MM.1S (cell line): ENCODE measurements around the gene PLEKHA5.

ENCODE experiments used
- DNase-seq: peaks from one replicate; pipeline ENCODE4 v3.0.0-alpha.2; 2015
- H2AFZ ChIP-seq: fragments of 300-600 bp; sonication (generic); 2 replicates; pipeline ENCODE4 v1.6.0; 2016; ENCODE audit warnings: antibody characterized with exemption, low read length
- H3F3A ChIP-seq: fragments of 300-600 bp; sonication (generic); 2 replicates; pipeline ENCODE4 v1.6.1; 2016; ENCODE audit warnings: mild to moderate bottlenecking, antibody characterized with exemption, low read length, moderate library complexity, mixed read lengths; ENCODE audit not compliant: insufficient read depth
- H3K27ac ChIP-seq: fragments of 300-600 bp; sonication (generic); 2 replicates; pipeline ENCODE4 v1.5.1; 2016; ENCODE audit warnings: mild to moderate bottlenecking, low read length
- H3K27me3 ChIP-seq: fragments of 300-600 bp; sonication (generic); replicated peaks from 2 replicates; pipeline ENCODE4 v1.6.0; 2016; ENCODE audit warnings: low read length; ENCODE audit not compliant: insufficient read depth
- H3K36me3 ChIP-seq: fragments of 300-600 bp; sonication (generic); replicated peaks from 2 replicates; pipeline ENCODE4 v1.6.1; 2016; ENCODE audit warnings: mild to moderate bottlenecking, low read length, mixed read lengths; ENCODE audit not compliant: insufficient read depth
- H3K4me1 ChIP-seq: fragments of 300-600 bp; sonication (generic); 2 replicates; pipeline ENCODE4 v1.6.1; 2016; ENCODE audit warnings: low read length, mixed read lengths
- H3K4me2 ChIP-seq: fragments of 300-600 bp; sonication (generic); 2 replicates; pipeline ENCODE4 v1.6.0; 2016; ENCODE audit warnings: low read depth, low read length
- H3K4me3 ChIP-seq: fragments of 300-600 bp; sonication (generic); 2 replicates; pipeline ENCODE4 v1.5.1; 2016; ENCODE audit warnings: low read length, mixed read lengths
- H3K79me2 ChIP-seq: fragments of 300-600 bp; sonication (generic); 2 replicates; pipeline ENCODE4 v1.6.1; 2016; ENCODE audit warnings: mixed run types, low read length, mixed read lengths
- H3K9ac ChIP-seq: fragments of 300-600 bp; sonication (generic); 2 replicates; pipeline ENCODE4 v1.6.1; 2016; ENCODE audit warnings: low read length, mixed read lengths
- H3K9me2 ChIP-seq: fragments of 300-600 bp; sonication (generic); replicated peaks from 2 replicates; pipeline ENCODE4 v1.6.1; 2016; ENCODE audit warnings: mild to moderate bottlenecking, low read length, mixed read lengths; ENCODE audit not compliant: insufficient read depth
- H3K9me3 ChIP-seq: fragments of 300-600 bp; sonication (generic); replicated peaks from 2 replicates; pipeline ENCODE4 v1.6.1; 2016; ENCODE audit warnings: mild to moderate bottlenecking, low read length, mixed read lengths; ENCODE audit not compliant: insufficient read depth
- H4K20me1 ChIP-seq: fragments of 300-600 bp; sonication (generic); 2 replicates; pipeline ENCODE4 v1.6.1; 2016; ENCODE audit warnings: mild to moderate bottlenecking, low read length, moderate library complexity, mixed read lengths; ENCODE audit not compliant: insufficient read depth
- EZH2 ChIP-seq: fragments of 300-600 bp; sonication (generic); optimal IDR thresholded peaks from 2 replicates; pipeline ENCODE3; 2017; ENCODE audit warnings: low read depth, mild to moderate bottlenecking, antibody characterized with exemption, low read length, mixed read lengths
- EZH2phosphoT487 ChIP-seq: fragments of 300-600 bp; sonication (generic); IDR thresholded peaks from 2 replicates; pipeline ENCODE4 v1.6.1; 2018; ENCODE audit warnings: antibody characterized with exemption, low read length
- TF ChIP-seq, protein P1 (sequence below): fragments of 300-600 bp; sonication (generic); IDR thresholded peaks from 2 replicates; pipeline ENCODE4 v1.5.1; 2016; ENCODE audit warnings: antibody characterized with exemption, low read length, mixed read lengths

Gene PLEKHA5

GRCh38 chr12:19093218-19093617, 36.3 kb upstream of the PLEKHA5 start:
- no peaks in the 10 kb centered on the region for H3F3A ChIP-seq
- no peak for TF ChIP-seq EZH2phosphoT487
- TF ChIP-seq, protein P1, sequence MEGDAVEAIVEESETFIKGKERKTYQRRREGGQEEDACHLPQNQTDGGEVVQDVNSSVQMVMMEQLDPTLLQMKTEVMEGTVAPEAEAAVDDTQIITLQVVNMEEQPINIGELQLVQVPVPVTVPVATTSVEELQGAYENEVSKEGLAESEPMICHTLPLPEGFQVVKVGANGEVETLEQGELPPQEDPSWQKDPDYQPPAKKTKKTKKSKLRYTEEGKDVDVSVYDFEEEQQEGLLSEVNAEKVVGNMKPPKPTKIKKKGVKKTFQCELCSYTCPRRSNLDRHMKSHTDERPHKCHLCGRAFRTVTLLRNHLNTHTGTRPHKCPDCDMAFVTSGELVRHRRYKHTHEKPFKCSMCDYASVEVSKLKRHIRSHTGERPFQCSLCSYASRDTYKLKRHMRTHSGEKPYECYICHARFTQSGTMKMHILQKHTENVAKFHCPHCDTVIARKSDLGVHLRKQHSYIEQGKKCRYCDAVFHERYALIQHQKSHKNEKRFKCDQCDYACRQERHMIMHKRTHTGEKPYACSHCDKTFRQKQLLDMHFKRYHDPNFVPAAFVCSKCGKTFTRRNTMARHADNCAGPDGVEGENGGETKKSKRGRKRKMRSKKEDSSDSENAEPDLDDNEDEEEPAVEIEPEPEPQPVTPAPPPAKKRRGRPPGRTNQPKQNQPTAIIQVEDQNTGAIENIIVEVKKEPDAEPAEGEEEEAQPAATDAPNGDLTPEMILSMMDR = no peak
- TF ChIP-seq EZH2 = no peak

GRCh38 chr12:19095331-19095730, 34.2 kb upstream of the PLEKHA5 start:
- H3K27me3 ChIP-seq = no peaks in the 10 kb centered on the region
- H3K9me2 ChIP-seq = no peaks in the 10 kb centered on the region
- no peak overlapping the region for H2AFZ ChIP-seq
- H3K4me3 ChIP-seq = no peak overlapping the region
- H3F3A ChIP-seq = no peaks in the 10 kb centered on the region
- H3K4me2 ChIP-seq = no peak overlapping the region
- no peak overlapping the region for H3K27ac ChIP-seq
- no peak for DNase-seq
- no peaks in the 10 kb centered on the region for H3K36me3 ChIP-seq
- H4K20me1 ChIP-seq = no peaks in the 10 kb centered on the region
- no peak overlapping the region for H3K9ac ChIP-seq
- H3K79me2 ChIP-seq = no peaks in the 10 kb centered on the region
- no peaks in the 10 kb centered on the region for H3K9me3 ChIP-seq
- TF ChIP-seq EZH2phosphoT487 (no peak), EZH2 (no peak)
- TF ChIP-seq, protein P1 = no peak
- H3K4me1 ChIP-seq = no peaks in the 10 kb centered on the region

More at GRCh38 chr12:19093218-19093617, 36.3 kb upstream of the PLEKHA5 start:
- H4K20me1 ChIP-seq = no peaks in the 10 kb centered on the region
- no peaks in the 10 kb centered on the region for H3K27me3 ChIP-seq
- H3K4me1 ChIP-seq = no peaks in the 10 kb centered on the region
- H3K9me2 ChIP-seq = no peaks in the 10 kb centered on the region
- H3K9ac ChIP-seq = no peak overlapping the region
- H3K4me2 ChIP-seq = no peak overlapping the region
- DNase-seq = no peak
- H3K4me3 ChIP-seq = no peak overlapping the region
- H3K9me3 ChIP-seq = no peaks in the 10 kb centered on the region
- H3K79me2 ChIP-seq = no peaks in the 10 kb centered on the region
- no peak overlapping the region for H2AFZ ChIP-seq
- H3K36me3 ChIP-seq = no peaks in the 10 kb centered on the region
- no peak overlapping the region for H3K27ac ChIP-seq

DNA sequence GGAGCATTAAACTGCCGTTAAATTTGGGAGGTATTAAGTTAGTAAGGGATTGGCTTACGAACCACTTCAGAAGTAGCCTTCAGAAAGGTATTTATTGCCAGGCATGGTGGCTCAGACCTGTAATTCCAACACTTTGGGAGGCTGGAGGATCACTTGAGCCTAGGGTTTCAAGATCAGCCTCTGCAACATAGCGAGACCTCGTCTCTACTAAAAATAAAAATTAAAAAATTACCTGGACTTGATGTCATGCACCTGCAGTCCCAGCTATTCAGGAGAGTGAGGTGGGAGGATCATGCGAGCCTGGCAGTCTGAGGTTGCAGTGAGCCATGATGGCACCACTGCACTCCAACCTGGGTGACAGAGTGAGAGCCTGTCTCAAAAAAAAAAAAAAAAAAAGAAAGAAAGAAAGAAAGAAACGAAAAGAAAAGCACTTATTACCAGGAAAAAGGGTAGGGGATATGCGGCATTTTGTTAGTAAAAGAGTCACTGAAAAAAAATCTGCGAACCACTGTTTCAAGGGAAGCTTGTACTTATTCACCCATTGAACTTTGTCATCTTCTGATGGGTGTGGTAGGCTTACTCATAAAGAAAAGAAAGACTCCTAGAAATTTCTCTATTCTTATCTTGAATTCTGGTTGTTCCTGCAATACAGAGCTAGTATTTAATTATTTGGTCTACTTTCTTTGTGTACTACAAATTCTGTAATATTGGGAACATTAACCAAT, 33.6 kb upstream of the PLEKHA5 start:
- Histone ChIP-seq H2AFZ (no peak overlapping the region), H3K4me3 (no peak overlapping the region), H3K79me2 (no peaks in the 10 kb centered on the region), H4K20me1 (no peaks in the 10 kb centered on the region), H3K4me1 (no peaks in the 10 kb centered on the region), H3K9me3 (no peaks in the 10 kb centered on the region), H3K36me3 (no peaks in the 10 kb centered on the region), H3K4me2 (no peak overlapping the region), H3K27me3 (no peaks in the 10 kb centered on the region), H3K9ac (no peak overlapping the region), H3F3A (no peaks in the 10 kb centered on the region), H3K27ac (no peak overlapping the region), H3K9me2 (no peaks in the 10 kb centered on the region)
- DNase-seq = no peak
- TF ChIP-seq EZH2 (no peak), EZH2phosphoT487 (no peak)
- TF ChIP-seq, protein P1 = no peak
